AG04450 (cell line): ENCODE measurements around the gene PRRC2A. TPM values are rescaled to one million over a fixed set of nuclear protein-coding genes. Genes with fewer than 3 reads are reported as not detected.

Source experiments
- CTCF ChIA-PET: fragments of 300-600, 350-600 bp; formaldehyde crosslinking; extraction: SDS; loops from one replicate; lab custom pipeline; 2022; ENCODE audit warnings: antibody characterized with exemption, inconsistent platforms; lab: Charles Lee
- POLR2A ChIA-PET: fragments of 350-600 bp; formaldehyde crosslinking; extraction: SDS; loops from one replicate; lab custom pipeline; 2021; ENCODE audit warnings: antibody characterized with exemption, inconsistent platforms; lab: Yijun Ruan, JAX
- DNase-seq: peaks from one replicate; pipeline ENCODE4 v3.0.0-alpha.2; 2011; ENCODE audit warnings: low read depth, low spot score
- H3K27ac ChIP-seq: one replicate; pipeline ENCODE4 v1.5.1; 2012; ENCODE audit warnings: low read depth, low read length, control low read depth
- H3K27me3 ChIP-seq: one replicate; pipeline ENCODE4 v1.6.0; 2012; ENCODE audit warnings: low read length; ENCODE audit not compliant: control insufficient read depth, insufficient read depth
- H3K4me3 ChIP-seq: 2 replicates; pipeline ENCODE4 v1.5.1; 2011; ENCODE audit warnings: mild to moderate bottlenecking, low read depth, low read length, control low read depth
- H3K9me3 ChIP-seq: 2 replicates; pipeline ENCODE4 v1.5.1; 2012; ENCODE audit warnings: low read length; ENCODE audit not compliant: control insufficient read depth, insufficient read depth
- CTCF ChIP-seq: IDR thresholded peaks from 2 replicates; pipeline ENCODE4 v1.5.1; 2011; ENCODE audit warnings: low read depth, low read length, control low read depth, inconsistent platforms
- polyA plus RNA-seq: library from polyadenylated mRNA; depleted of rRNA; stranded (reverse); fragments of >200 nt; gene quantifications from 2 replicates; pipeline ENCODE4 v1.2.3, GENCODE V29; 2011

Gene PRRC2A
- polyA plus RNA-seq, 1 experiment = 24.8 TPM

GRCh38 chr6:31657406-31658157 lies 37.1 kb downstream of the PRRC2A start:
- ChIA-PET POLR2A (interaction anchor here (0.5 kb wide), 2 partner anchors 40 to 82 kb away, joined by 3 read pairs; partner anchors contain the start of gene MSH5), CTCF (interaction anchor here (0.7 to 1.1 kb wide), 2 partner anchors 59 to 172 kb away, joined by 3 to 4 read pairs; no protein-coding TSS in a partner anchor)

GRCh38 chr6:31658158-31658688 lies 37.7 kb downstream of the PRRC2A start:
- Histone ChIP-seq H3K27ac (no peak overlapping the region), H3K27me3 (no peaks in the 10 kb centered on the region), H3K4me3 (no peak overlapping the region), H3K9me3 (no peaks in the 10 kb centered on the region; the same call in 1 of the 2 replicates)
- no peak for TF ChIP-seq CTCF
- ChIA-PET POLR2A (interaction anchor here (0.5 kb wide), 1 partner anchor 40 kb away, joined by 3 read pairs; no protein-coding TSS in a partner anchor), CTCF (interaction anchor here (1.1 kb wide), 1 partner anchor 60 kb away, joined by 4 read pairs; no protein-coding TSS in a partner anchor)
- DNase-seq = no peak

More at GRCh38 chr6:31657406-31658157, 37.1 kb downstream of the PRRC2A start:
- Histone ChIP-seq H3K4me3 (no peak overlapping the region), H3K9me3 (no peaks in the 10 kb centered on the region; the same call in 1 of the 2 replicates), H3K27me3 (no peaks in the 10 kb centered on the region), H3K27ac (no peak overlapping the region)
- no peak for DNase-seq
- no peak for TF ChIP-seq CTCF

GRCh38 chr6:31658983-31659648 lies 38.6 kb downstream of the PRRC2A start:
- H3K27ac ChIP-seq = no peak overlapping the region
- H3K27me3 ChIP-seq = no peaks in the 10 kb centered on the region

GRCh38 chr6:31659649-31660380 lies 39.3 kb downstream of the PRRC2A start:
- Histone ChIP-seq H3K4me3 (peak overlapping the region; percentile 94), H3K27ac (peak overlapping the region; percentile 61), H3K9me3 (no peaks in the 10 kb centered on the region; the same call in 1 of the 2 replicates), H3K27me3 (no peaks in the 10 kb centered on the region)
- CTCF ChIA-PET = no interaction called here
- no peak for TF ChIP-seq CTCF
- POLR2A ChIA-PET = interaction anchor here (0.6 to 1.3 kb wide), 4 partner anchors 8 to 168 kb away, joined by 3 to 20 read pairs (median 5); partner anchors contain the start of genes BAG6, HSPA1A, HSPA1B and HSPA1L
- DNase-seq = no peak

More at GRCh38 chr6:31658983-31659648, 38.6 kb downstream of the PRRC2A start:
- no peak for TF ChIP-seq CTCF
- H3K4me3 ChIP-seq = peak overlapping the region; percentile 94
- H3K9me3 ChIP-seq = no peaks in the 10 kb centered on the region; the same call in 1 of the 2 replicates
- POLR2A ChIA-PET = interaction anchor here (0.6 kb wide), 1 partner anchor 120 kb away, joined by 3 read pairs; no protein-coding TSS in a partner anchor
- DNase-seq = no peak
- CTCF ChIA-PET = no interaction called here
